Gastrocnemius medialis (tissue), 4 donors: ENCODE measurements around the gene TTBK1.

ENCODE experiments used
- CTCF ChIP-seq, 5 experiments: fragments of 450-650 bp in 3 of 5; fragments of 200-600 bp in 2 of 5; sonication (generic) in 2 of 5; IDR thresholded peaks in 4 of 5; conservative IDR thresholded peaks in 1 of 5; 1 replicate in 4 of 5; 2 replicates in 1 of 5; pipeline ENCODE4 v1.5.1; 2016 to 2019; ENCODE audit warnings: antibody characterized with exemption in 5 of 5, mild to moderate bottlenecking in 3 of 5, moderate library complexity in 3 of 5
- POLR2A ChIP-seq, 2 donors: fragments of 450-650 bp; IDR thresholded peaks; one replicate each; pipeline ENCODE4 v1.6.1; 2017; ENCODE audit warnings: antibody characterized with exemption in 2 of 2, mild to moderate bottlenecking in 2 of 2, moderate library complexity in 2 of 2

GRCh38 chr6:43299338-43300293 lies 56.3 kb downstream of the TTBK1 start:
- TF ChIP-seq CTCF (IDR thresholded peaks at IDR 0.05 in 4 of 5, conservative IDR thresholded peaks at IDR 0.05 in 1 of 5) (no peak), POLR2A (IDR thresholded peaks at IDR 0.05) (no peak)
